ENCODE data around the gene MKRN3.

- TF ChIP-seq GATA2 (IDR thresholded peaks at IDR 0.05; ENCODE audit: low read depth, low read length): no peak
- no peak for TF ChIP-seq GATA3 (IDR thresholded peaks at IDR 0.05; ENCODE audit: low read depth, low read length)
Observed at GRCh38 chr15:23567921-23568320, 2.4 kb downstream of the MKRN3 start.
